Limb (tissue), 2 donors: ENCODE measurements around the gene NOTCH1.

Source experiments
- DNase-seq, 2 donors: peaks; one replicate each; pipeline ENCODE4 v3.0.0-alpha.2; 2016; ENCODE audit errors: extremely low spot score in 2 of 2

Gene NOTCH1

GRCh38 chr9:136531904-136532798 lies 13.7 kb downstream of the NOTCH1 start:
- no peak for DNase-seq

GRCh38 chr9:136531186-136531903 lies 14.5 kb downstream of the NOTCH1 start:
- DNase-seq: no peak

GRCh38 chr9:136530461-136531089 lies 15.3 kb downstream of the NOTCH1 start:
- DNase-seq: no peak

- no peak for DNase-seq
Observed at GRCh38 chr9:136529516-136530460, 16.1 kb downstream of the NOTCH1 start.

GRCh38 chr9:136528716-136529341 lies 17.0 kb downstream of the NOTCH1 start:
- DNase-seq: no peak

GRCh38 chr9:136527721-136528710 lies 17.8 kb downstream of the NOTCH1 start:
- DNase-seq: peak in 1 of 2 donors; percentile 68

- DNase-seq: no peak
Observed at GRCh38 chr9:136527131-136527530, 18.7 kb downstream of the NOTCH1 start.

GRCh38 chr9:136526625-136527066 lies 19.2 kb downstream of the NOTCH1 start:
- DNase-seq: peak in 1 of 2 donors; percentile 66

GRCh38 chr9:136525841-136526499 lies 19.9 kb downstream of the NOTCH1 start:
- peak in 1 of 2 donors; percentile 72 for DNase-seq

GRCh38 chr9:136525207-136525606 lies 20.6 kb downstream of the NOTCH1 start:
- no peak for DNase-seq

GRCh38 chr9:136522314-136523237 lies 23.3 kb downstream of the NOTCH1 start:
- DNase-seq: no peak

- DNase-seq: no peak
Observed at GRCh38 chr9:136521537-136521936, 24.3 kb downstream of the NOTCH1 start.

GRCh38 chr9:136520053-136520540 lies 25.8 kb downstream of the NOTCH1 start:
- no peak for DNase-seq

- DNase-seq: no peak
Observed at GRCh38 chr9:136519263-136520052, 26.4 kb downstream of the NOTCH1 start.

GRCh38 chr9:136518623-136519022 lies 27.2 kb downstream of the NOTCH1 start:
- DNase-seq: no peak

GRCh38 chr9:136517950-136518349 lies 27.9 kb downstream of the NOTCH1 start:
- DNase-seq: no peak
